ENCODE data around the gene FTO.
A peak's percentile ranks its signal among the peaks of the same experiment; 100 is the strongest.

Gene FTO

DNA sequence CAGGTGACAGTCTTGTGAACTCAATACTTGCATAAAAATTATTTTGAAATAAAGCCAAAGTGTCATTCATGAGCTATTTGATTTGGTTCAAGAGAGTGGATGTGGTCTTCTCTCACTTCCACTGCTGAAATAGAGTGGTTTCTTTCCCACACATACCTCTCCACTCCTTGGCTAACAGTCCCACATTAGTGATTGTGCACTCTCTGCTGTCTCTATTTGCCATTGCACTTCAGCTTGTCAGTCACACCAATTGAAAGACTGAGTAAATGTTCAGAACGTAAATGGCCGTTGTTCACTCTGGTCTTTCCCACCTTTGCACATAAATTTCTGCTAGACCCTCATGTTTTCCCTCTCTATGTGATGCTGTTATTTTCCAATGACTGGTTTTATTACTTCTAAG is 197.5 kb downstream of the FTO start:
- no peak for DNase-seq (ENCODE audit: low read depth)

DNA sequence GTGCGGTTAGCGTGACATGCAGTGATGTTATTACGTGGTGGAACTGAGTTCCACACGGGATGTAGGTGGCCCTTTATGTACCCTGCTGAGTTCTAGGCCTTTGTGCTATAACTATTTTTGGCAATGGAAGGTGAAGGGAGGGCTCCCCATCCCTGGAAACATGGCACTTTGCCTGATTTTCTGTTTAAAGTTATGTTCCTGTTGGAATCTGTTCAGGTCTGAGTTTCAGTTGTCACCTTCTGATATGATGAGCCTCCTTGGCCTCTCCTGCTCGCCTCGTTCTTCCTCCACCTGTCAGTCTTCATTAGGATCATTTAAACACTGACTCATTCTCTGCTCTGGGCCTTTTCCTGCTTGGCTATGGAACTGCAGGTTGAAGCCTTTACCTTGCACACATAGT is 200.6 kb downstream of the FTO start:
- no peak for DNase-seq (ENCODE audit: low read depth)

DNA sequence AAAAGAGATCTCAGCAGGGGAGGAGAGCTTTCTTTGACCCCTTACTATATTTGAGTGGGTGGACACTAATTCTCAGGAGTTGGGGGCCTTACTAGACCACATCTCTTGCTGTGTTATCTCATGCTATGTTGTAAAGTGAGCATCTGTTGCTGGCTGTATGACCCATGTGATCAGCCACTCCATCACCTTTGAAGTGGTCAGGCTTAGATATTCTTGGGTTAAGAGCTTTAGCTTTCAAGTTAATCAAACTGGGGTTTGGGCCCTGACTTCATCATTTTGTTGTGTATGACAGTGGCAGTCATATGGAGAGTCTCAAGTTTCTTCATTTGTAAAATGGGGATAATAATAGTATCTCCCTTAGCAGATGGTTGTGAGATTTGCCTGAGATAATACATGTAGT is 201.1 kb downstream of the FTO start:
- DNase-seq (ENCODE audit: low read depth): no peak

DNA sequence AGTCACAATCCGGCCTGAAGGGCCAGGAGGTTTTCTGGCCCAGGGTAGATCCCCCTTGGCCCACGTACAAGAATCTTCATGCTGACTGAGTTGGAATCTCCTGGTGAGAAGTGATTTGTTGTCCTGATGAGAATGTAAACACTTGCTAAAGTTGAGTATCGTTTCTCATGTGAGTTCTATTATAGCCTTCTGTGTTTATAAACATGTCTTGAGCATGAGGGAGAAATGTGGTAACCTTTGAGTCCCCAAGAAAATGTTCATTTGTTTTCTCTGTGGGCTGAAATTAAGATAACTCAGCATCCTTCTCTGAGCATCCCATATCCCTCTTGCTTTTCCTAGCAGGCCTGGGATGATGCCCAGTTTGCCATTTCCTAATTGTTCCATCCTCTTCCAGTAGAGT is 204.8 kb downstream of the FTO start:
- DNase-seq (ENCODE audit: low read depth): no peak

DNA sequence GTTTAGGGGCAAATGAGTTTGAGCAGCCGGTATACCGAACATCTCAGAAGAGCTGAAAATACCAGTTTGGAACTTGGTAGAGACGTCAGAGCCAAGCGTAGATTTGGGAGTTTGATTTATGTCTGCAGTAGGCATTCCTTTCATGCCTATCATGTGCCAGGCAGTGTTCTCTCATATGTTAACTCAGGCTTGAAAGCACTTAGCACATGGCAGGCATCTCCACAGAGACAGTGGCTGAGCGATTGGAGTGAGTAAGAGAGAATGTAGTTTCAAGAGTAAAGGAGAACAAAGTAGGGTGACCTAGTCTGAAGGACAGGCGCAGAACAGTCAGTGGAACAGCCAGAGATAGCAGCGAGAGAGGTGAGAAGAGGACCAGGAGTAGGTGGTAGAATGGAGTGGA is 207.0 kb downstream of the FTO start:
- DNase-seq (ENCODE audit: low read depth): no peak

DNA sequence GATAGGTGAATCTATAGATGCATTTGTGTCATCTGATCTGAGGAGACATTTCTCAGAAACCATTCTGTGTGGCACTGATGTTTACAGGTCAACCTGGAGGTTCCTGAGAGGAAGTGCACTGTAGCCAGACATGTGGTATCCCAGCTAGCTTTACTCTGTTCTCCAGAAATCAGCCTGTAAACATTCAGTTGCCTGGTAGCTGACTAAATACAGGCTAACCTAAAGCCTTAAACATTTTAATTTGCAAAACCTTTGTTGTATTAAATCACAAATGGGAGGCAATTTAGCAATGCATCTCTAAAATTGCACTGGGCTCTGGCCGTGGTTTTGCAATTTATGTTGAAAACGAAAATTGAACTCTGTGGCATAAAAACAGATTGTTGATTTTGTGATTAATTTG is 207.6 kb downstream of the FTO start:
- DNase-seq (ENCODE audit: low read depth): no peak

DNA sequence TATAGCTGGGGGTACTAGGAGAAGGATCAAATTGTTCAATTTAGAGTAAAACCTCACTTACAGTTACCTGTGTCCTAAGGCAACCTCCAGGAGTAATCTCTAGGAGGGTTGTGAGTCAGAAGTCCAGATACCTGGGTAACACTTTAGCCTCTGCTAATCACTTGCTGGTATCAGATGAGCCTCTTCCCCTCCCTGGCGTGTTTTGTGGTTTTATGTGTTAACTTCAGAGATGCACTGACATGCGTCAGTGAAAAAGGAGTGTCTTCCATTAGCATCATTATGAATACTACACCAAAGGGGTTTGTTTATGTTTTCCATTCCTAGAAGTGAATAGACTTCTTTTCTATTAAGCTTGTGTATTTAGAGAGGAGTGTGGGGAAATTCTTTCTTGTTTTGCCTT is 208.2 kb downstream of the FTO start:
- no peak for DNase-seq (ENCODE audit: low read depth)

DNA sequence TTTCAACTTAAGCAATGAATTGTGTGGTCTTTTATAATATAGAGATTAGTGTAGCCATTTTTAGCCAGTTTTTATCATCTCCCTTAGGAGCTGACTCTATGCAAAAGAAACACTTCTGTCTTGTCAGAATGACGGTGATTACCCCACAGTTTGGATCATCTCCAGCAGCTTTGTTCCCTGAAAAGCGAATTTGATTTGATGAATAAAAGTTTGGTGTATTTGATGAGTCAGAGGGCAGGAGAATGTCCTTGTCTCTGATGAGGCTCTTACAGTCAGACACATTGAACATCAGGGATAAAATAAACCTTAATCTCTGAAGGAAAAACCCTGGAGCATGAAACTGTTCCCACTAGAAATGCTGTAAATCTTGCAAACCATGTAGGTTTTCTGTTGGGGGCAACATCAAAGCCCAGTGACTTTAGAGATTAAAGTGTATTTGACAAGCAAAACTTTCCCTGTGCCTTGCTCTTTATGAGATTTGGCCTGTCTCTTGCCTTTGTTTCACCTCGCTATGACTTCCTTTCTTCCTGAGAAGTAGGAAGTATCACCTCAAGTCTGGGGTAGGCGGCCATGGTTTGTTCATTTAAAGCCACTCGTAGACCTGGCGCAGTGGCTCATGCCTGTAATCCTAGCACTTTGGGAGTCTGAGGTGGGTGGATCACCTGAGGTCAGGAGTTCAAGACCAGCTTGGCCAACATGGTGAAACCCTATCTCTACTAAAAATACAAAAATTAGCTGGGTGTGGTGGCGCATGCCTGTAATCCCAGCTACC is 209.3 kb downstream of the FTO start:
- peak; percentile 80 for DNase-seq (ENCODE audit: low read depth)

DNA sequence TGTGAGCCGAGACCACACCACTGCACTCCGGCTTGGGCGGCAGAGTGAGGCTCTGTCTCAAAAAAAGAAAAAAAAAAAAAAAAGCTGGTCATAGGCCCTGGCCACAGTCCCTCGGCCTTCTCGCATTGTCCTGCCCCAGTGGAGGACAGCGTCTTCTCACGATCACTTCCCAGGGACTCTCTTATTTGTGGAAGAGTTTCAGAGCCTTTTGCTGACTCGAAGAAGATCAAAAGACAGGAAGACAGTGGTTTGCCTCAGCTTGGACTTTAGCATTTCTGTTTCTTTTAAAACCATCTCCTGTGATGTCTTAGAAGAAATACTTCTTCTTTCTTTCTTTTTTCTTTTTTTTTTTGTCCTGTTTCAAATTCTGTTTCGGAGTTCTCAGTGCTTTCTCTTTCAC is 210.0 kb downstream of the FTO start:
- no peak for DNase-seq (ENCODE audit: low read depth)

DNA sequence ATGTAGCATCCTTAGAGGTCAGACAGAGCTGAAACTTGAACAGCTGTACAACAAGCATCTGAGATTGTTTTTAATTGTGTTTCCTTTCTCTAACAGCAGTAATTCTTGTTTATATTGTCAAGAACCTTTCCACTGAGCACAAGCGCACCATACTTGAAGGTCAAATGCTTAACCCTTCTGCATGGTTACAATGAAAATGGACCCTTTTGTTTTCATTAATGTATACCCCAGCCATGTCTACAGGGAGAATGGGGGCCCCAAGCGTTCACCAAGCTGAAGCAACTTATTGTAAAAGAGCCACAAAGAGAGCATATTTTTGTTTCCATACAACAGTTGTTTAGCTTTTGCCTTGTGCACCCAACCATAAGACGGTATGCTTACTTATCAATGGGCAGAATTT is 210.8 kb downstream of the FTO start:
- DNase-seq (ENCODE audit: low read depth): no peak

DNA sequence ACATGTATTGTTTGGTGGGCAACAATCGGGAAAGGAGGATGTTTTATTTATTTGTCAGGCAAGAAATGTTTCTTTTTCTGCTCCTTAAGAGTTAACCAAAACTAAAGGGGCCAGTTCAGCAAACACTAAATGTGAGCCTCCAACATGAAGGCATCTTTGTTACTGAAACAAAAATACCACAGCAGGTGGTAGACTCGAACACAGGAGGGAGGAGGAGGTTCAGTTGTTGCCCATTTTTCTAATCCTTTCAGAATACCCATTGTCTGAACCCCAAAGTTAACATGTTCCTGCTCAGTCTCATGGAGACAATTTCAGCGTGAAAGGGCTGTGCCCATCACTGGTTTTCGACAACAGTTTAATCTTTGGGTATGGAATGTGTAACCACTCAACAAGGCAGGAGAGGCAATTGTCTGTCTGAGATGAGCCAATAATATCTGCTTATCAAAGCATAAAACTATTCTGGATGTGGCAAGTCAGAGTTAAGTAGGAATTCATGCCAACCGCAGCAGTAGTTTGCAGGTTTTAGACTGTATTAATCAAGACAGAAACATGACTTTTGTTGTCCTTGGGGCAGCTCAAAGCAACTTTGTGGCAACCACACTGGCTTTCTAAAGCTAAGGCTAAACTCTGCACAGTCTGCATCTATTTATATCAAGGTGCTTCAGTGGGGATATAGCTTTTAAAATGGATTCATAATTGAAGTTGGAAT is 211.7 kb downstream of the FTO start:
- DNase-seq (ENCODE audit: low read depth): no peak

DNA sequence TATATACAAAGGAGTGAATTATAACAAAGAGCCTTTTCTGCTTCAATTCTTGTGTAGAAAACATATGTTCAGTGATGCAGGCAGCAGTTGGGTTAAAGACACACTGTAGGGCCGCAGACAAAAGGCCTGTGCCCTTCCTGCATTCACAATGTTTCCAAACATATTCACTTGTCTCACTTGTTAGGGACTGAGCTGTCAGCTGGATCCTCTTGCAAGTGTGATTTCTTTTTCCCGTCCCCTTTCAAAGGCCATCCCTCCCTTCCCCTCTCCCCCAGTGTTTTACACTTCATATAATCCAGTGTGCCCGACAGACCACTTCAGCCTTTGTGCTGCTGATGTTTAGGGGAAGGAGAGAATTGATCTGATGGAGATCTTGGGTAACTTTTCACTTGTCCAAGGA is 217.0 kb downstream of the FTO start:
- DNase-seq (ENCODE audit: low read depth): no peak

DNA sequence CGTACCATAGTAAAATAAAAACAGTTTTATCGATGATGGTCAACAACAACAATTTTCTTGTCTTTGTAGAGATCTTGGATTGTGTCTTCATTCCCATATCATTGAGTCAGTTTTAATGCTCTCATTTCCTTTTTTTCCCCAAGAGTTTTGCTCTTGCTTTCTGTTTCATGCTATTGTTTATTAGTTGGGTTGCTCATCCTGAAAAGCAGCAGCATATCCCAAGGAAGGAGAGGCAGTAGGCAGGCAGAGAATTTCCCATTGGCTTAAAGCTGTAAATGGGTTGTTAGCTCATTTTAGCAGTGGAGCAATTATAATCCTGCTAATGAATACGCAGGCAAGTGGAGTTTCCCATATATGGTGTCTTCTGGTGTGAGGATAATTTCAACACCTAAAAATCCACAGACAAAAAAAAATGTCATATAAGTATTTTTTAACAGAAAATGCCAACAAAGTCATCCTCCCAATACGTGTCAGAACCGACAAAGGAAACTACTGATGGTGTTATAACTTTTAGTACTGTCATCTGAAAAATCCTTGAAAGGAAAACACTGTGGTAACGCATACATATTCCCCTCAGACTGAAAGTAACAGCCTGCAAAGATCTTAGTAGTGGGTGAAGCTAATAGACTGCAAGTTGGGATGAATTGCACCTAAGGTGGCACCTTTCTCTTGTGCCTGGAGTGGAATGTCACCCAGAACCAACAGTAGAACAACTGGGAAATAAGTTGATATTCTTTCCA is 218.3 kb downstream of the FTO start:
- DNase-seq (ENCODE audit: low read depth): no peak

DNA sequence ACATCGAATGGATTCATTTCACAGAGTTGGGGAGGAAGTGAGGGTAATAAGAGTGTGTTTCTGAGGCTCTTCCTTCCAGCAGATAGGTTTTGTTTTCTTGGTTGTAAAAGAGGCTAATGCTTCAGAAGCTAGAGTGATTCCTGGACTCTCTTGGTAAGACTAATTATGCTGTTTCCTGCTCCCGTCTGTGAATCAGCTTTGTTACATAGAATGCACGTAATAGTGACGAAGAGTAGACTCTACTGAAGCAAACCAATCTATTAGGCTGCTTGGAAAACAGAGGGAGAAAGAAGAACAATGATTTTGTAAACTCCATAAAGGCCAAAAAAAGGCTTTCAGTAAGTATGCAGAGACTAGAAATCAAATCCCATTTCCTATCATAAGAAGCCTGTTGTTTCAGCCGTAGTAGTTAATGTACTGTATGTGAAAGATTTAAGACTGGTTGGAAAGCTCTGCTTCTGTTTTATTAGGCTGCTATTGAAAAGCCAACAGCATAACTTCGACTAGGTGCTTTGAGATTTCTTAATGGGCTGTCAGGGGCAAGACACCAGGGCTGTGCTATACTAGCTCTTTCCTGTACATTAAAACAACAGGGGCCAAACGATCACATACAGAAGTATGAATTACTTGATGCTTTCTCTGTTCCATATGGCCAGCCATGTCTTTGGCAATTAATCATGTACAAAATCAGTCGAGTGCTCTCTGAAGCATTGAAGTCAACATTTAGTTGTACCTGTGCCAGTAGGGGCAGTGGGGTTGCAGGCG is 219.0 kb downstream of the FTO start:
- no peak for DNase-seq (ENCODE audit: low read depth)

DNA sequence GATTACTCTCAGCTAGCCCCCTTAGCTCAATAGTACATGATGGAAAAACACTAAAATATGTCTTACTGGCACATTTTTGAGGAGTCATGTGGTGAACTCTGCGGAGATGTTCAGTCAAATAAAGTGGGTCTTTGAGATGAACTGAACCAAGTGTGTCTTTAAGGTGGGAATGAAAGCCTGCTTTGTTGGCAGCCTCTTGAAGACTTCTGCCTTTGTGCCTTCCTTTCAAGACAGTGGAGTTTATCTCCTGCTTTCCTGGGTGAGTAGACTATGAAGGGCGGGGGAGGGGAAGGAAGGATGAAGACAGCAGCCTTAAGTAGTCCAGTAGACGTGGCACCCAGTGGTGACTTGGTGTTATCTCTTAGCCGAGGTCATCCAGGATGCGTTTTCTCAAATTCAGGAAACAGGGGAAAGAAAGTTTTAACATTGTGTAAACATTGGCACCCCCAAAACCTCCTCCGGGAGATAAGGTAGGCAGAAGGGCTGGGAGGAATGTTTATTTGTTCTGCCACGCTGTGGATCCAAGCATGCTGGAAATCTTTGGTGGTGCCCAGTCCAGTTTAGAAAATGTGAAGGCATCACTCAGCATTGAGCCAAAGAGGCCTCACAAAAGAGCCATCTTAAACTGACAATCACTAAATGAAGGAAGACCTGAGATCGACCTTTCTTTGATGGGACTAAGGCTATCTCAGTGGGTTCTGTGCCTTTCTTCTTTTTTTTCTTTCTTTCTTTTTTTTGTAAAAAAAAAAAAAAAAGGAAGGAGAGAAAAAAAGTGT is 220.6 kb downstream of the FTO start:
- no peak for DNase-seq (ENCODE audit: low read depth)

DNA sequence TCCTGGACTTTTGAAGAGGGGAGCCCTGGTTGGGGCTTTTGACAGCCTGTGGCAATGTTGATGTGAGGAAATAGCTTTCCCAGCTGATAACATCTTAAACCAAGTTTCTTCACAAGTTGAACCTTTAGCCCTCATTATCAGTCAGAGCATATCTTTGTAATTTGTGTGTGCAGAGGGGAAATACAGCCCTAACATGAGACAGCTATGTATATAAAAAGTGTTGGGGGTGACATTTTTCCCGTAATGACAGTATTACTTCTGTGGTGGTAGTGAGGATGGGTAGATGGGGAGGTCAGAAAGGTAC is 221.1 kb downstream of the FTO start:
- no peak for DNase-seq (ENCODE audit: low read depth)

DNA sequence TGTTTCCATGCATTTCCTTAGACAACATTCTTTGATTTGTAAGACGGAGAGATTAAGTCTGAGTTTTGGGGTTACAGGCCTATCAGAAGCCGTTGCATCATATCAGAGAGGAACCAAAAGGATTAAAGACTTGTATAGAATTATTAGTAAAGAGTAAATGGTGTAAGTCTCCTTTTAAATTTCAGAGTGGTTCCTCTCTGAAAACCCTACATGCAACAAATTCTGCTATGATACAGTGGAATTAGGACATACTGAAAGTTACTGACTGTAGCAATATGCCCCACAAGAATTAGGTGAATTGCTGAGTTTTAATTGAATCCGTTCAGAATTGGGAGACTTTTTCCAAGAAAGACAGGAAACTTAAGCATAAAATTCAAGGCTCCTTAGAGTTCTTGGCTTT is 221.6 kb downstream of the FTO start:
- no peak for DNase-seq (ENCODE audit: low read depth)

DNA sequence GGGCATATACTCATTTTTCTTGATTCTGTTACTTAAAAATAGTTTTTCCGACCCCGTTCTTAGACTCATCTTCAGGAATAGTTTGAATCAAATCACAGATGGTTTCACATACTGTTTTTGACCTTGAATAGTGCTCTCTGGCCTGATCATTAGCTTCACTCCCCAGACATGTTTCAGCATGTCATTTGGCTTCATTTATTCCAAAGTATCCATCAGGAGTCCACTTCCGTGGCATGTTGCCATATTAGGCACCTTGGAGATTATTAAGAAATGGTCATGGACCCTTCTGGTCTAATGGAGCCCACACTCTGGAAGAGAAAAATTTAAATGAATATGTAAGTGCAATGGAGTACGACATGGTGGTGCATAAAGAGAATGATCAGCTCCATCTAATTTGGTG is 222.3 kb downstream of the FTO start:
- DNase-seq (ENCODE audit: low read depth): no peak

DNA sequence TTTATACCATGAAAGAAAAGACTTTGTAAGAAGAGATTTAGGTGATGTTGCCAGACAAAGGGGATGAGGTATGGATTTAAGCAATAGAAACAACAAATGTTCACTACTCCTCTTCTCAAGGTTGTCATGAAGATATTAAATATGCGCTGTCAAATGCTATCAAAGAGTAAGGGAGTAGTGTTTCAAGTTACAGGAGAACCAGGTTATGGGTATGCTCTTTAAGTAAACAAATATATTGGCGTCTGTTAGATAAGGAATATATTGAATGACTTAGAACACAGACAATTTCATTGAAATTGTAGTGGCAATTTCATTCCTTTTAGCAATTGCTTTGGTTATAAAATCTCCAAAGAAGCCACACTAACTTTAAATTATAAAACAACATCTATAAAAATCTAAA is 229.0 kb downstream of the FTO start:
- DNase-seq (ENCODE audit: low read depth): no peak

DNA sequence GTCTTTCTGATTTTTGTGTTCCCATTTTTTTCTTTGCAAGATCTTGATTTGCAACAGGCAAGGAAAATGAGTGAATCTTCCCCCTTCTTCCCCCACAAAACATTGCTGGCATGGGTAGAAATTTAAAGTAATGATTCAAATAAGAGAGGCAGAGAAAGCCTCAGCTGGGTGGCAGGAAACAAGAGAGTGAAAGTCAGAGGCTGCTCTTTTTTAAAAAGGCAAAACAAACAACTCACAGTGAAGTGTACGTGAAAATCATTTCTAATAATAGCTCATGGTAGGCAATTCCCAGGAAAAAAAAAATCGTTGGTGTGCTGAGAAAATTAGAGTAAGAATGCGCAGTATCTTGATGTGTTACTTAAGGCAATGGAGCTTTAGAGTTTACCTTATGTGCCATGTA is 229.5 kb downstream of the FTO start:
- no peak for DNase-seq (ENCODE audit: low read depth)

DNA sequence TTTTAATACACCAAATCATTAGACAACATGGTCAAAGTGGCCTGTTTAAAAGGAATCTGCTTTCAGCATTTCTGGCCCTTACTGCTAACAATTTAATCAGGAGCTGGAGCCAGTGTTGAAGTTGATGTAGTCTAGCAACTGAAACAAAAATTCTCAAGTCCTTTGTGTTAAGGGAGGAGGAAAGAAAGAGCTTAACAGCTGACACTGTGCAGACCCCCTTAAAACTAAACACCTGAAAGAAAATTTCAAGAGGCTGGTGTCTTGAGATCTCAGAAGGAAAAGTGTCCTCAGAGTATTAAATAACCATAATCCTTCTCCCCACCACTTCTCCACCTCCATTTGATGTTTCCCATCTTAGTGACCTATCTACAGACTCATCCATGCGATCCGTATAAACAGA is 232.1 kb downstream of the FTO start:
- no peak for DNase-seq (ENCODE audit: low read depth)

DNA sequence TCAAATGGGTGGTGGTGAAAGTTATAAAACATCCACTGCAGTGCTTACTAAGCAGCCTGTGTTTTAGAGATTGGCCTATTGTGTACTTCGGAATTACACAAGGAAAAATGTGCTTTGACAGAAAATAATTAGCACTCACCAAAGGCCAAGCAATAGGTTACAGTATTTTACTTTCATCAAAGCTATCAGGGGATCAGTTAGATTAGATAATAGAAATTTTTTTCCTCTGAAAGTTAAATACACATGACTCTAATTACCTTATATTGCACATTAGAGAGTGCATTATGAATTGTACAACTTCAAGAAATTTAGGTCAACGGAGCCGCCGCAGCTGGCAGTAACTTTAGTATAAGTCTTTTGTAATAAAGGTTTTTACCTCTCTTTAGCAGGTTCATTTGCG is 232.6 kb downstream of the FTO start:
- no peak for DNase-seq (ENCODE audit: low read depth)

Data from GM04503 (cell line).